Measurements from ENCODE around the gene CELF4. TPM values are rescaled to one million over a fixed set of nuclear protein-coding genes. Genes with fewer than 3 reads are reported as not detected.
A peak's percentile ranks its signal among the peaks of the same experiment; 100 is the strongest.

The CELF4 gene
- total and polyA plus RNA-seq, 5 donors from 2014 or later: 0.08 to 0.30 (median 0.08) TPM; not detected in 2

- H3K9me3 Mint-ChIP-seq: peaks cover 0 to 6% (median 0%) of the 10 kb centered on the region in 7 donors
- ATAC-seq (ENCODE audit: low read depth in 2 of 2) (no peak), DNase-seq (no peak)
- H3K27ac Mint-ChIP-seq: no peak overlapping the region
- H3K4me1 Mint-ChIP-seq: peaks cover 0 to 4% (median 0%) of the 10 kb centered on the region in 4 donors
- H3K36me3 Mint-ChIP-seq: no peaks in the 10 kb centered on the region
- H3K27me3 Mint-ChIP-seq: peaks cover 9% of the 10 kb centered on the region
- no peak overlapping the region for H3K4me3 Mint-ChIP-seq
- Histone ChIP-seq H3K9me3 (ENCODE audit: control insufficient read depth in 2 of 2, low read length in 2 of 2) (no peaks in the 10 kb centered on the region), H3K27ac (ENCODE audit: insufficient read depth, low read length, poor library complexity, severe bottlenecking) (no peak overlapping the region), H3K4me1 (ENCODE audit: control insufficient read depth, insufficient read depth, low read length, poor library complexity, severe bottlenecking) (no peaks in the 10 kb centered on the region), H3K4me3 (ENCODE audit: low read depth, low read length) (no peak overlapping the region), H3K36me3 (ENCODE audit: control insufficient read depth, insufficient read depth, low read length) (no peaks in the 10 kb centered on the region), H3K27me3 (ENCODE audit: control insufficient read depth, insufficient read depth, low read length) (no peaks in the 10 kb centered on the region)
These were observed 26.9 kb downstream of the CELF4 start for GRCh38 chr18:37538526-37539205.

DNA sequence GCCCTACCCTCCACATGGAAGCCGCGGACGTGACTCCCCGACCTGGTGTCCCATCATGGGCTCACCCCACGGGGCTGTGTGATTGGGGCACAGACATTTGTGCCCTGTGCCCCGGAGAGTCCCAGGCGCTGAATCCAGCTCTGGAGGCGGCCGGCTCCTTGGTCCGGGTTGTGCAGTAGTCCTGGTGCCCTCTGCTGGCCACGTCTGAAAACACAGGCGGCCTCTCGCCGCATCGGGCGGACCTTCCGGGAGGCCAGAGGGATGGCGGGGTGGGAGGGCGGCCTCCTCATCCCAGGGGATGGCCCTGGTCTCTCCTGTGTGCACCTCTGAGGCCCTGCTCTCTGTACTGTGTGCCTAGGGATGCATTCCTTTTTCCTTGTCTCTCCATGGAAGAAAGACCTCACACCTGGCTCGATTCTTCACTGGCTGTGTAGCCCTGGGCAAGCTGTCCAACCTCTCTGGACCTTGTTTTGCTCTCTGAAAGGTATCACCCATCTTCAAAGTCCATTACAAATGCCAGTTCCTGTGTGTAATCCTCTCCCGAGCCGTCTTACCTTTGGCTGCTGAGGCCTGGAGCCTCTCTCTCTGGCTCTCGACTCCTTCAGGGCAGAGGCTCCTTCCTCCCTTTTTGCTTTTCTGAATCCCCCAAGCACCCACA, 27.6 kb downstream of the CELF4 start:
- Histone ChIP-seq H3K9me3 (ENCODE audit: control insufficient read depth in 2 of 2, low read length in 2 of 2) (no peaks in the 10 kb centered on the region), H3K27me3 (ENCODE audit: control insufficient read depth, insufficient read depth, low read length) (no peaks in the 10 kb centered on the region), H3K4me3 (ENCODE audit: low read depth, low read length) (no peak overlapping the region), H3K27ac (ENCODE audit: insufficient read depth, low read length, poor library complexity, severe bottlenecking) (no peak overlapping the region), H3K4me1 (ENCODE audit: control insufficient read depth, insufficient read depth, low read length, poor library complexity, severe bottlenecking) (no peaks in the 10 kb centered on the region), H3K36me3 (ENCODE audit: control insufficient read depth, insufficient read depth, low read length) (no peaks in the 10 kb centered on the region)
- DNase-seq (peak in 1 of 3 donors; percentile 27), ATAC-seq (ENCODE audit: low read depth in 2 of 2) (no peak)
- Mint-ChIP-seq H3K4me3 (no peak overlapping the region), H3K27ac (no peak overlapping the region), H3K36me3 (no peaks in the 10 kb centered on the region), H3K9me3 (peaks cover 0 to 4% (median 0%) of the 10 kb centered on the region in 7 donors), H3K4me1 (peaks cover 0 to 4% (median 0%) of the 10 kb centered on the region in 4 donors), H3K27me3 (peaks cover 9% of the 10 kb centered on the region)

DNA sequence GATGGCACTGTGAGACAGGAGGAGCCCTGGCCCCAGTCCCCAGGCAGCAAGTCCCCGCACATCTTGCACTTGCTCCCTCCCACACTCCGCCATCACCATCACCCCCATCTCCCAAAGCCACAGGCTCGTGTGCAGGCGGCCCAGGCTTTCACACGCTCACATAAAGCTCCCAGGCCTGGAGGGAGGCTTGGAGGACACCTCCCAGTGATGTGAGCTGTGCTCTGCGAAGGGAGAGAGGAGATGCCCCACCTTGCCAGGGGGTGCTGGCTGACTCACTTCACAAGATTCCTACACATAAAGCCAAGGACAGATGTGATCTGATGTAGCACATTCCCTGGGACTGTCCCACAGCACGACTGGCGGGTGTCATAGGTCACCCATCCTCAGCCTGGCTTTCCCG, 28.9 kb downstream of the CELF4 start:
- no peaks in the 10 kb centered on the region for H3K4me1 ChIP-seq (ENCODE audit: control insufficient read depth, insufficient read depth, low read length, poor library complexity, severe bottlenecking)
- Mint-ChIP-seq H3K27me3 (peaks cover 14% of the 10 kb centered on the region), H3K4me3 (no peak overlapping the region), H3K4me1 (peaks cover 0 to 4% (median 0%) of the 10 kb centered on the region in 4 donors), H3K36me3 (no peaks in the 10 kb centered on the region), H3K9me3 (peaks cover 0 to 3% (median 0%) of the 10 kb centered on the region in 7 donors), H3K27ac (peak overlapping the region in 1 of 3 donors; percentile 58)
- ATAC-seq (ENCODE audit: low read depth in 2 of 2) (no peak), DNase-seq (no peak)
- no peaks in the 10 kb centered on the region for H3K9me3 ChIP-seq (ENCODE audit: control insufficient read depth in 2 of 2, low read length in 2 of 2)
- no peaks in the 10 kb centered on the region for H3K27me3 ChIP-seq (ENCODE audit: control insufficient read depth, insufficient read depth, low read length)
- no peak overlapping the region for H3K4me3 ChIP-seq (ENCODE audit: low read depth, low read length)
- H3K27ac ChIP-seq (ENCODE audit: insufficient read depth, low read length, poor library complexity, severe bottlenecking): no peak overlapping the region
- no peaks in the 10 kb centered on the region for H3K36me3 ChIP-seq (ENCODE audit: control insufficient read depth, insufficient read depth, low read length)

DNA sequence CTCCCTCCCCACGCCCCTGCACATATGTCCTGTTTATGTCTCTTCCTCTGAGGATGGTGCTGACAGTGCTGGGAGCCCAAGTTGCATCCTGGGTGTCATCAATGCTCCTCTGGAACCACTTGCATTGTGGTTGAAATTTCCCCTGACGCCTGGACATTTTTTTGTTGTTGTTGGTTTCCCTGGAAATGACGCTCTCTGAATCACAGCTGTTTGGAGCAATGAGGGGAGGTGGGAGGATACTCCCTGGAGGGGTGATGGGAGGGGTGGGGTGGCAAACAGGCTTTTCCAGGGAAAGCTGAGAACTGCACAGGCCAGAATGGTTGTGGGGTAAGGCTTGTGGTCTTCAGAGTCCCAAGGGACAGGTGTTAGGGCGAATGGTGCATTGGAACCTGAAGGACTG, 29.6 kb downstream of the CELF4 start:
- no peaks in the 10 kb centered on the region for H3K9me3 ChIP-seq (ENCODE audit: control insufficient read depth in 2 of 2, low read length in 2 of 2)
- H3K27me3 ChIP-seq (ENCODE audit: control insufficient read depth, insufficient read depth, low read length): no peaks in the 10 kb centered on the region
- no peaks in the 10 kb centered on the region for H3K36me3 Mint-ChIP-seq
- H3K27me3 Mint-ChIP-seq: peaks cover 14% of the 10 kb centered on the region
- no peaks in the 10 kb centered on the region for H3K36me3 ChIP-seq (ENCODE audit: control insufficient read depth, insufficient read depth, low read length)
- DNase-seq (no peak), ATAC-seq (ENCODE audit: low read depth in 2 of 2) (no peak)
- H3K27ac ChIP-seq (ENCODE audit: insufficient read depth, low read length, poor library complexity, severe bottlenecking): no peak overlapping the region
- H3K4me3 ChIP-seq (ENCODE audit: low read depth, low read length): no peak overlapping the region
- no peak overlapping the region for H3K4me3 Mint-ChIP-seq
- peaks cover 0 to 4% (median 0%) of the 10 kb centered on the region in 4 donors for H3K4me1 Mint-ChIP-seq
- no peaks in the 10 kb centered on the region for H3K4me1 ChIP-seq (ENCODE audit: control insufficient read depth, insufficient read depth, low read length, poor library complexity, severe bottlenecking)
- peak overlapping the region in 1 of 3 donors; percentile 58 for H3K27ac Mint-ChIP-seq
- H3K9me3 Mint-ChIP-seq: peaks cover 0 to 2% (median 0%) of the 10 kb centered on the region in 7 donors

DNA sequence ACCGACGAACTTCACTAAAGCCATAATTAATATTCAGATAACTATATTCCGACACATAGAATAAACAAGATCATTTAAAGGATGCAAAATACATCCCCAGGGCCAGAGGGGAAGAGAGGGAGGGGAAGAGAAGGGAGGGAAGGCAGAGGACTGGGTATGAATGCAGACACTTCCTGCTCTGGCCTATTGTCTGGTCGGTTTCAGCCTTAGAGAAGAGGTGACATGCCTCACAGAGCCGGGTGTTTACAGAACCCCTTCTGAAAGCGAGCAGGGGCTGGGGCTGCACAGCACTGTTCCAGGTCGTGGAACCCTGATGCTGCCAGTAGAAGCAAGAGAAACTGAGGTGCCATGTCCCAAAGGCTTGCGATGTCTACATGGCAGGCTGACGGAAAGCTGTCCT, 31.0 kb downstream of the CELF4 start:
- H3K36me3 Mint-ChIP-seq: no peaks in the 10 kb centered on the region

GRCh38 chr18:37533647-37534584, 31.7 kb downstream of the CELF4 start:
- H3K27ac ChIP-seq (ENCODE audit: insufficient read depth, low read length, poor library complexity, severe bottlenecking): no peak overlapping the region
- peaks cover 3% of the 10 kb centered on the region for H3K27me3 ChIP-seq (ENCODE audit: control insufficient read depth, insufficient read depth, low read length)
- Mint-ChIP-seq H3K27me3 (peaks cover 10% of the 10 kb centered on the region), H3K36me3 (no peaks in the 10 kb centered on the region), H3K4me1 (peaks cover 0 to 4% (median 1%) of the 10 kb centered on the region in 4 donors), H3K4me3 (no peak overlapping the region), H3K27ac (no peak overlapping the region), H3K9me3 (peaks cover 0 to 2% (median 0%) of the 10 kb centered on the region in 7 donors)
- H3K4me1 ChIP-seq (ENCODE audit: control insufficient read depth, insufficient read depth, low read length, poor library complexity, severe bottlenecking): no peaks in the 10 kb centered on the region
- H3K4me3 ChIP-seq (ENCODE audit: low read depth, low read length): no peak overlapping the region
- no peak for DNase-seq
- H3K9me3 ChIP-seq (ENCODE audit: control insufficient read depth in 2 of 2, low read length in 2 of 2): no peaks in the 10 kb centered on the region
- no peaks in the 10 kb centered on the region for H3K36me3 ChIP-seq (ENCODE audit: control insufficient read depth, insufficient read depth, low read length)
- ATAC-seq (ENCODE audit: low read depth in 2 of 2): no peak

More for the DNA sequence above, 31.0 kb downstream of the CELF4 start:
- no peak overlapping the region for H3K4me3 Mint-ChIP-seq
- peaks cover 0 to 2% (median 0%) of the 10 kb centered on the region in 7 donors for H3K9me3 Mint-ChIP-seq
- no peaks in the 10 kb centered on the region for H3K4me1 ChIP-seq (ENCODE audit: control insufficient read depth, insufficient read depth, low read length, poor library complexity, severe bottlenecking)
- H3K27me3 ChIP-seq (ENCODE audit: control insufficient read depth, insufficient read depth, low read length): peaks cover 2% of the 10 kb centered on the region
- ATAC-seq (ENCODE audit: low read depth in 2 of 2) (no peak), DNase-seq (no peak)
- no peak overlapping the region for H3K27ac Mint-ChIP-seq
- H3K36me3 ChIP-seq (ENCODE audit: control insufficient read depth, insufficient read depth, low read length): no peaks in the 10 kb centered on the region
- no peak overlapping the region for H3K27ac ChIP-seq (ENCODE audit: insufficient read depth, low read length, poor library complexity, severe bottlenecking)
- peaks cover 0 to 4% (median 1%) of the 10 kb centered on the region in 4 donors for H3K4me1 Mint-ChIP-seq
- H3K9me3 ChIP-seq (ENCODE audit: control insufficient read depth in 2 of 2, low read length in 2 of 2): no peaks in the 10 kb centered on the region
- H3K4me3 ChIP-seq (ENCODE audit: low read depth, low read length): no peak overlapping the region
- peaks cover 14% of the 10 kb centered on the region for H3K27me3 Mint-ChIP-seq

GRCh38 chr18:37532917-37533316, 32.7 kb downstream of the CELF4 start:
- H3K4me1 Mint-ChIP-seq: peaks cover 0 to 2% (median 0%) of the 10 kb centered on the region in 4 donors
- H3K9me3 Mint-ChIP-seq: no peaks in the 10 kb centered on the region
- Histone ChIP-seq H3K4me3 (ENCODE audit: low read depth, low read length) (no peak overlapping the region), H3K27ac (ENCODE audit: insufficient read depth, low read length, poor library complexity, severe bottlenecking) (no peak overlapping the region), H3K4me1 (ENCODE audit: control insufficient read depth, insufficient read depth, low read length, poor library complexity, severe bottlenecking) (no peaks in the 10 kb centered on the region), H3K9me3 (ENCODE audit: control insufficient read depth in 2 of 2, low read length in 2 of 2) (no peaks in the 10 kb centered on the region), H3K36me3 (ENCODE audit: control insufficient read depth, insufficient read depth, low read length) (no peaks in the 10 kb centered on the region), H3K27me3 (ENCODE audit: control insufficient read depth, insufficient read depth, low read length) (peaks cover 3% of the 10 kb centered on the region)
- no peaks in the 10 kb centered on the region for H3K36me3 Mint-ChIP-seq
- peaks cover 6% of the 10 kb centered on the region for H3K27me3 Mint-ChIP-seq
- ATAC-seq (ENCODE audit: low read depth in 2 of 2): no peak
- no peak overlapping the region for H3K4me3 Mint-ChIP-seq
- H3K27ac Mint-ChIP-seq: no peak overlapping the region
- no peak for DNase-seq
